Trophoblast cell (in vitro differentiated cells and primary cell): Measurements from ENCODE around the gene DNAAF8.
A peak's percentile ranks its signal among the peaks of the same experiment; 100 is the strongest.

Source experiments
- DNase-seq, 2 donors: peaks; one replicate each; pipeline ENCODE4 v3.0.0-alpha.2; 2016
- H2AFZ ChIP-seq: 2 replicates; pipeline ENCODE4 v1.6.1; 2013; ENCODE audit warnings: low read length, moderate library complexity, mild to moderate bottlenecking; ENCODE audit not compliant: insufficient read depth, poor library complexity
- H2AK5ac ChIP-seq: 2 replicates; pipeline ENCODE4 v1.6.1; 2013; ENCODE audit warnings: mild to moderate bottlenecking, low read length
- H2BK120ac ChIP-seq: 2 replicates; pipeline ENCODE4 v1.6.1; 2013; ENCODE audit warnings: low read length, mild to moderate bottlenecking, moderate library complexity; ENCODE audit not compliant: insufficient read depth, poor library complexity
- H2BK12ac ChIP-seq: 2 replicates; pipeline ENCODE4 v1.6.1; 2013; ENCODE audit warnings: mild to moderate bottlenecking, low read length, moderate library complexity
- H2BK5ac ChIP-seq: 2 replicates; pipeline ENCODE4 v1.6.1; 2013; ENCODE audit warnings: low read length, low read depth, moderate library complexity, mild to moderate bottlenecking; ENCODE audit not compliant: poor library complexity
- H3K14ac ChIP-seq: 2 replicates; pipeline ENCODE4 v1.6.1; 2013; ENCODE audit warnings: mild to moderate bottlenecking, low read length
- H3K18ac ChIP-seq: 2 replicates; pipeline ENCODE4 v1.6.1; 2013; ENCODE audit warnings: mild to moderate bottlenecking, low read length
- H3K23ac ChIP-seq: 2 replicates; pipeline ENCODE4 v1.6.1; 2013; ENCODE audit warnings: low read length
- H3K27ac ChIP-seq: 2 replicates; pipeline ENCODE4 v1.5.1; 2013; ENCODE audit warnings: low read depth, mild to moderate bottlenecking, inconsistent platforms, low read length, moderate library complexity
- H3K27me3 ChIP-seq: 2 replicates; pipeline ENCODE4 v1.6.1; 2013; ENCODE audit warnings: inconsistent platforms, mild to moderate bottlenecking, low read length, moderate library complexity; ENCODE audit not compliant: insufficient read depth
- H3K36me3 ChIP-seq, 2 experiments: 1 replicate in 1 of 2; 2 replicates in 1 of 2; pipeline ENCODE4 v1.6.1; 2013; ENCODE audit warnings: low read length in 2 of 2, mild to moderate bottlenecking in 2 of 2, moderate library complexity in 1 of 2; ENCODE audit not compliant: insufficient read depth in 2 of 2, control insufficient read depth in 1 of 2
- H3K4ac ChIP-seq: 2 replicates; pipeline ENCODE4 v1.6.1; 2013; ENCODE audit warnings: low read depth, mild to moderate bottlenecking, low read length, moderate library complexity
- H3K4me1 ChIP-seq, 2 experiments: 1 replicate in 1 of 2; 2 replicates in 1 of 2; pipeline ENCODE4 v1.6.1; 2013; ENCODE audit warnings: low read length in 2 of 2, mild to moderate bottlenecking in 2 of 2, moderate library complexity in 1 of 2; ENCODE audit not compliant: insufficient read depth in 2 of 2, control insufficient read depth in 1 of 2
- H3K4me2 ChIP-seq: 2 replicates; pipeline ENCODE4 v1.6.1; 2013; ENCODE audit warnings: inconsistent platforms, mild to moderate bottlenecking, low read length, moderate library complexity
- H3K4me3 ChIP-seq: 2 replicates; pipeline ENCODE4 v1.5.1; 2013; ENCODE audit warnings: mild to moderate bottlenecking, low read depth, low read length, inconsistent platforms
- H3K79me1 ChIP-seq: one replicate; pipeline ENCODE4 v1.6.1; 2013; ENCODE audit warnings: low read length
- H3K79me2 ChIP-seq: 2 replicates; pipeline ENCODE4 v1.6.1; 2013; ENCODE audit warnings: low read length, mild to moderate bottlenecking; ENCODE audit not compliant: control insufficient read depth, insufficient read depth, poor library complexity
- H3K9ac ChIP-seq: 2 replicates; pipeline ENCODE4 v1.6.1; 2013; ENCODE audit warnings: mild to moderate bottlenecking, low read length
- H3K9me3 ChIP-seq: 2 replicates; pipeline ENCODE4 v1.6.1; 2013; ENCODE audit warnings: low read depth, mild to moderate bottlenecking, control low read depth, inconsistent platforms, low read length; ENCODE audit not compliant: insufficient read depth
- H4K12ac ChIP-seq: 2 replicates; pipeline ENCODE4 v1.6.1; 2013; ENCODE audit warnings: low read depth, mild to moderate bottlenecking, low read length, moderate library complexity
- H4K8ac ChIP-seq: 2 replicates; pipeline ENCODE4 v1.6.1; 2013; ENCODE audit warnings: low read depth, mild to moderate bottlenecking, low read length, moderate library complexity
- H4K91ac ChIP-seq: one replicate; pipeline ENCODE4 v1.6.1; 2013; ENCODE audit warnings: low read depth, mild to moderate bottlenecking, low read length, moderate library complexity
- WGBS: extraction: QIAGEN DNeasy Blood & Tissue Kit; methylation state at CpG from one replicate; pipeline ENCODE4 v1.1.7; 2013; ENCODE audit warnings: missing lambda C conversion rate; ENCODE audit not compliant: insufficient read length, insufficient coverage; ENCODE audit errors: extremely low coverage; 5-methylcytosine and 5-hydroxymethylcytosine counted together

DNAAF8 gene

GRCh38 chr16:4771646-4772045, 37.3 kb downstream of the DNAAF8 start:
- H3K36me3 ChIP-seq, result no peaks in the 10 kb centered on the region
- H3K4me2 ChIP-seq, result no peak overlapping the region
- H3K14ac ChIP-seq, result no peak overlapping the region
- peaks cover 2% of the 10 kb centered on the region for H3K9me3 ChIP-seq
- H3K4ac ChIP-seq, result no peak overlapping the region
- H3K4me3 ChIP-seq, result no peak overlapping the region
- H2AFZ ChIP-seq, result no peak overlapping the region
- H3K27ac ChIP-seq, result no peak overlapping the region
- no peak overlapping the region for H2AK5ac ChIP-seq
- DNase-seq, result no peak
- no peak overlapping the region for H4K8ac ChIP-seq
- no peak overlapping the region for H2BK5ac ChIP-seq
- H3K79me2 ChIP-seq, result peaks cover 5% of the 10 kb centered on the region
- no peak overlapping the region for H3K18ac ChIP-seq
- no peak overlapping the region for H4K91ac ChIP-seq
- H3K79me1 ChIP-seq, result peaks cover 8% of the 10 kb centered on the region
- no peaks in the 10 kb centered on the region for H3K27me3 ChIP-seq
- WGBS, result no CpG with 5 or more reads among the region's 3 CpGs
- peaks cover 4 to 7% of the 10 kb centered on the region in 2 experiments for H3K4me1 ChIP-seq
- H3K9ac ChIP-seq, result no peak overlapping the region
- H2BK12ac ChIP-seq, result no peak overlapping the region
- H2BK120ac ChIP-seq, result no peak overlapping the region
- H3K23ac ChIP-seq, result no peak overlapping the region
- no peak overlapping the region for H4K12ac ChIP-seq

GRCh38 chr16:4772351-4772750, 38.0 kb downstream of the DNAAF8 start:
- Histone ChIP-seq H3K4ac (no peak overlapping the region), H2AK5ac (no peak overlapping the region), H3K14ac (no peak overlapping the region), H3K79me2 (peaks cover 2% of the 10 kb centered on the region), H2BK120ac (no peak overlapping the region), H2BK12ac (no peak overlapping the region), H4K12ac (no peak overlapping the region), H3K4me3 (no peak overlapping the region), H3K4me2 (no peak overlapping the region), H4K91ac (no peak overlapping the region), H3K9me3 (no peaks in the 10 kb centered on the region), H2AFZ (no peak overlapping the region), H4K8ac (no peak overlapping the region), H3K27ac (no peak overlapping the region), H3K36me3 (no peaks in the 10 kb centered on the region), H3K18ac (no peak overlapping the region), H3K23ac (no peak overlapping the region), H3K4me1 (peaks cover 4 to 7% of the 10 kb centered on the region in 2 experiments), H3K9ac (no peak overlapping the region), H3K27me3 (no peaks in the 10 kb centered on the region), H3K79me1 (peaks cover 5% of the 10 kb centered on the region), H2BK5ac (no peak overlapping the region)
- no CpG with 5 or more reads among the region's 5 CpGs for WGBS
- peak; percentile 59 to 69 for DNase-seq

- H3K27me3 ChIP-seq, result no peaks in the 10 kb centered on the region
- H3K36me3 ChIP-seq, result no peaks in the 10 kb centered on the region
- peaks cover 3% of the 10 kb centered on the region for H3K9me3 ChIP-seq
- H2AK5ac ChIP-seq, result no peak overlapping the region
- H4K91ac ChIP-seq, result no peak overlapping the region
- H4K8ac ChIP-seq, result no peak overlapping the region
- H3K79me2 ChIP-seq, result no peaks in the 10 kb centered on the region
- H2AFZ ChIP-seq, result no peak overlapping the region
- H3K4me2 ChIP-seq, result no peak overlapping the region
- no peak overlapping the region for H3K18ac ChIP-seq
- no peak overlapping the region for H3K4ac ChIP-seq
- peak; percentile 51 to 63 for DNase-seq
- H3K23ac ChIP-seq, result no peak overlapping the region
- no peak overlapping the region for H2BK5ac ChIP-seq
- peaks cover 0 to 2% of the 10 kb centered on the region in 2 experiments for H3K4me1 ChIP-seq
- H3K9ac ChIP-seq, result no peak overlapping the region
- no peaks in the 10 kb centered on the region for H3K79me1 ChIP-seq
- no peak overlapping the region for H3K27ac ChIP-seq
- H2BK12ac ChIP-seq, result no peak overlapping the region
- no peak overlapping the region for H3K4me3 ChIP-seq
- no peak overlapping the region for H4K12ac ChIP-seq
- H2BK120ac ChIP-seq, result no peak overlapping the region
- no CpG with 5 or more reads among the region's 13 CpGs for WGBS
- no peak overlapping the region for H3K14ac ChIP-seq
These were observed 40.7 kb downstream of the DNAAF8 start for GRCh38 chr16:4775005-4775404.

GRCh38 chr16:4776141-4776705, 41.9 kb downstream of the DNAAF8 start:
- no peak overlapping the region for H2BK12ac ChIP-seq
- no peak overlapping the region for H3K14ac ChIP-seq
- H3K18ac ChIP-seq, result no peak overlapping the region
- no peaks in the 10 kb centered on the region for H3K79me1 ChIP-seq
- no CpG with 5 or more reads among the region's 2 CpGs for WGBS
- no peak overlapping the region for H3K27ac ChIP-seq
- H2AK5ac ChIP-seq, result no peak overlapping the region
- H3K9ac ChIP-seq, result no peak overlapping the region
- H4K91ac ChIP-seq, result no peak overlapping the region
- no peak overlapping the region for H3K4ac ChIP-seq
- H3K9me3 ChIP-seq, result peaks cover 3% of the 10 kb centered on the region
- DNase-seq, result peak; percentile 73 to 83
- no peak overlapping the region for H3K4me2 ChIP-seq
- H3K4me1 ChIP-seq, result peaks cover 0 to 2% of the 10 kb centered on the region in 2 experiments
- no peak overlapping the region for H3K23ac ChIP-seq
- no peaks in the 10 kb centered on the region for H3K79me2 ChIP-seq
- no peak overlapping the region for H2AFZ ChIP-seq
- H3K27me3 ChIP-seq, result no peaks in the 10 kb centered on the region
- no peak overlapping the region for H4K12ac ChIP-seq
- no peak overlapping the region for H2BK120ac ChIP-seq
- no peak overlapping the region for H2BK5ac ChIP-seq
- H3K36me3 ChIP-seq, result no peaks in the 10 kb centered on the region
- no peak overlapping the region for H3K4me3 ChIP-seq
- no peak overlapping the region for H4K8ac ChIP-seq
